Hematopoietic multipotent progenitor cell treated with erythropoietin and hydrocortisone succinate and interleukin-3 and kit ligand, for 6 days (in vitro differentiated cells): ENCODE measurements around the gene DLGAP3.

Experiments
- DNase-seq: peaks from one replicate; pipeline ENCODE4 v3.0.0-alpha.2; 2015

The DLGAP3 gene

GRCh38 chr1:34901919-34902318, 27.5 kb downstream of the DLGAP3 start:
- no peak for DNase-seq

- DNase-seq = no peak
These were observed 28.5 kb downstream of the DLGAP3 start for GRCh38 chr1:34900775-34901502.

- no peak for DNase-seq
These were observed 29.5 kb downstream of the DLGAP3 start for GRCh38 chr1:34899906-34900305.

DNA sequence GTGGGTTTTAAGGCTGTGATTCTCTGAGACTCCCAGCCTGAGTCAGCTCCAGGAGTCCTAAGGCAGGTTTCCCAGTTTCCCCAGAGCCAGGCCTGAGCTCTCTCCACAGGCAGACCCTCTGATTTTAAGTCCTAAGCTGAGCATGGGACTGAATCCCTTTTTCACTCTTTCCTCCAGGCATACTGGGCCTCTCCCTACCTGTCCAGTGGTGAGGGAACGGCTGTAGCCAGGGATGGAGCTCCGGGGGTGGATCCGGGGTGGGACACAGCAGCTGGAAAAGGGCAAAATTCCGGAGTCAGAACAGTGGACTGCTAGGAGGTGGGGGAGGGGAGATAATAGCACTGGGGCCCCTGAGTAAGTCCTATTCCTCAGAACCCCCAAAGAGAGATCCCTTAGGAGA, 30.0 kb downstream of the DLGAP3 start:
- no peak for DNase-seq

DNA sequence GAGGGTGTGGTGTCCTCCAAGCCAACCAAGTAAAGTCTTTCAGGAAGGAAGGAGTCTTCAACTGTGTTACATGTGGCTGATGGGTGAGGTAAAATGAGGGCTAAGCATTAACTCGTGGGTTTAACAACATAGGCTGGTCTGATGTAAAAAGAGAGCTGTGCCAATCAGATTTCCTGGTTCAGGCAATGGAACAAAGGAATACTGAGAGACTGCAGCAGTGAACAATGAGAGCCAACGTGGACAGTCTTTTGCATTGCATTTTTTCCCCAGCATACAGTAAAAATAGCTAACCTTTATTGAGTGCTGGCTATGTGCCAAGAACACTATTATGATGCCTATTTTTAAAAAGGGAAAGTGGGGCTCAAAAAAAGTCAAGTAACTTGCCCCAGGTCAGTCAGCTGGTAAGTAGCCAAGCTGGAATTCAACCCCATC, 31.1 kb downstream of the DLGAP3 start:
- DNase-seq = no peak

- no peak for DNase-seq
These were observed 32.8 kb downstream of the DLGAP3 start for GRCh38 chr1:34896612-34897011.

DNA sequence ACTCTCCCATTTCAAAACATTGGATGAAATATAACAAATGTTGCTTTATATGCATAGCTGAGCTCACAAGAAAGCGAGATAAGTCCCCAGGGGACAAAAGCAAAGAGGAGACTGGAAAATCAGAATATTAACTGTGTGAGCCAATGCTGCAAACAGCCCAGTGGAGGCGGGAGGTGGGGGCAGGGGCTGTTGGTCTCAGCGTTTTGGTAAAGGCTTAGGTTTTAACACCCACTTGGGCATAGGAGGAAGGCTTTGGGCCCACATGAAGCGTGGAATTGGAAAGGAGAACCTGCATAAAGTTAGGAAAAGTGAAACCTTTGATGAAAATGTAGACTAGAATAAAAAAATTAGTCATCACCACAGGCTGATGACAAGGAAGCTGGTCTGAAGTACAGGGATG, 39.7 kb downstream of the DLGAP3 start:
- DNase-seq = no peak

- no peak for DNase-seq
These were observed 41.9 kb downstream of the DLGAP3 start for GRCh38 chr1:34887593-34887992.

DNA sequence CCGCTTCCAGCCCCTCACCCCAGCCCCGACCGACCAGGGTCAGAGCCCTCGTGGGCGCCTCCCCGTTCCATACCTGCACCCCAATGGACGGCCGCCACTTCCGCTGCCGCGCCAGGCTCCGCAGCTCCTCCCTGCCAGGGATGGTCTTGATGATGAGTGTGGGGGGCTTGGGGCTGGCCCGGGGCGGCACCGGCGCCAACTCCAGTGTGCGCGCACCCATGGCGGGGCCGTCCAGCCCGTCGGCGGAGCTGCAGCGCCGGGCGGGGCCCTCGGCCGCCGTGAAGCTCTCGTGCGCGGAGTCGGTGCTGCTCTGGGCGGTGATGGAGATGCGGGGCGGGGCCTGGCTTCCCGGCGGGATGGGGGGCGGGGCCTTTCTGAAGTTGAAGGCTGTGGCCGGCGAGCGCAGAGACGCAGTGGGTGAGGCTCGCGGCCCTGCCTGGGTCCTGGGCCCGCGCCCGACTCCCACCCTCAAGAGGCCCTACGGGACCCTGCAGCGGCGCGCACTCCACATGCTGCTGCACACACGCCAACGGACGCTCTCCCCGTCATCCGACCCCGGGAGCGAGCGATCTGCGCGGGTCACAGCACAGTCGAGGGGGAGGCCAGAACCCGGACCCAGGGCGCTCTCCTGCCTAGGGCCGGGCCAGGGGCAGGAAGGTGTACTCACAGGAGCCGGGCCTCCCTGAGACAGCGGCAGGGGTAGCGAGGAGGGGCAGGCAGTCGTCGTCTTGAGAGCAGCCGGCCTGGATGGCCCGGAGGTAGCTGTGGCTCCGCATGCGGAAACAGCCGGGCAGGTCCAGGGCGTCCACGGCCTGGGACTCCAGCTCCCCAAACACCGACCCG, 43.8 kb downstream of the DLGAP3 start:
- DNase-seq = peak; percentile 51

GRCh38 chr1:34884961-34885360, 44.5 kb downstream of the DLGAP3 start:
- no peak for DNase-seq

DNA sequence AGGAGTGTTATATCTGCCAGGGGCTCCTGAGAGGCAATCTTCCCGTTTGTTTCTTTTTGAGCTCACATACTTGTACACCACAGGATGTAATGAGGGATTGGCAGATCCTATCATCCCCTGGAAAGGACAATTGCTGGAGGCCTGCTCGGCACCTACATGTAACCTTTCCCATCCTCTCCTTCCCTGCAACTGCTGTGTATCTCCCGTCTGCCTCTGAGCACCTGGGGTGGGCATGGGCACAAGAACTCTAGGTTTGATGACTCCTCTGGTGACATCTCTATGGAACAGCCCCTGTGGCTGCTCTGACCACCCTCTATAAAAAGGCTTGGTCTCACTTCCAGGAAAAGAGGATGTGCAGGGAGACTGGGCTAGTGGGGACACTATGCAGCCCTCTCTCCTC, 44.9 kb downstream of the DLGAP3 start:
- DNase-seq = no peak

- no peak for DNase-seq
These were observed 50.2 kb downstream of the DLGAP3 start for GRCh38 chr1:34879230-34879629.

- no peak for DNase-seq
These were observed 53.0 kb downstream of the DLGAP3 start for GRCh38 chr1:34876406-34876805.

GRCh38 chr1:34874296-34874952, 55.0 kb downstream of the DLGAP3 start:
- no peak for DNase-seq

- DNase-seq = no peak
These were observed 57.3 kb downstream of the DLGAP3 start for GRCh38 chr1:34872133-34872503.

GRCh38 chr1:34871443-34872132, 57.9 kb downstream of the DLGAP3 start:
- DNase-seq = no peak

- DNase-seq = no peak
These were observed 59.1 kb downstream of the DLGAP3 start for GRCh38 chr1:34870395-34870794.

GRCh38 chr1:34869760-34870159, 59.7 kb downstream of the DLGAP3 start:
- DNase-seq = no peak

DNA sequence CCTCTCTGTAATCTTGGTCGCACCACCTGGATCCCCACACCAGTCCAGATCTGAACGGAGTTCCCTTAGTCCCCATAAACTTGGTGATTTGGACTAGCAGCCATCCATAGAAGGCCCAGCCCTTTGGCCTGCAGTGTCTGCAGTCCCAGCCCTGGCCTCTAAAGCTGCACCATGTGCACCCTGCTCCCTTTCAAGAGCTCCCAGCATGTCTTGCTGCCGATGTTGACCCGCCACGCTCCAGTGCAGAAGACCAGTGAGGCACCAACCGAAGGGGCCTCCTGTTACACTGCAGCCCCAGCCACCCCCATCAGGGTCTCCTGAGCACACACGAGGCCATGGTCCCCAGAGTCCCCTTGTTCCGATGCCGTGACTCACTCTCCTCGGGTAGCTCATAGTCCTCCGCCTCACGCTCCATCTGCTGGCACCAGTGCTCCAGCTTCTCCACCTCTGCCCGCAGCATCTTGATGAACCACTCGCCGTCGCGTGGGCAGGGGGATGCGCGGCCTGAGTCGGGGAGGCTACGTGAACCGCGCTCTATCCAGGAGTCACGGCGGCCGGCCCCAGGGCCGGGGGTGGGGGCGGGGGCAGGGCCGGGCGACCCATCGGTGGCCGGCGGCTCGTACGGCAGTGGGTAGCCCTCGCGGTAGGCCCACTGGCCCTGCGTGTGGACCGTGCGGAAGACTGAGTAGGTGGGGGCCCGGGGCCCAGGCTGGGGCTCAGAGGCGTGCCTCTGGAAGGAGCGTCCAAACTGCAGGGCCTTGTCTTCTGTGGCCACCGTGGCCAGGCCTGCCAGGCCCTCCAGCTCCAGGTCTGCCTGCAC, 61.0 kb downstream of the DLGAP3 start:
- no peak for DNase-seq

- no peak for DNase-seq
These were observed 62.0 kb downstream of the DLGAP3 start for GRCh38 chr1:34867415-34867814.

- no peak for DNase-seq
These were observed 62.7 kb downstream of the DLGAP3 start for GRCh38 chr1:34866762-34867109.

GRCh38 chr1:34865981-34866761, 63.3 kb downstream of the DLGAP3 start:
- peak; percentile 87 for DNase-seq
